Type B pancreatic cell (in vitro differentiated cells): ENCODE data around the gene TMEM87B. TPM values are rescaled to one million over a fixed set of nuclear protein-coding genes. Genes with fewer than 3 reads are reported as not detected.
A peak's percentile ranks its signal among the peaks of the same experiment; 100 is the strongest.

ENCODE experiments used
- DNase-seq: peaks from one replicate; pipeline ENCODE4 v3.0.0; 2021; ENCODE audit warnings: mixed read lengths; ENCODE audit not compliant: unreplicated experiment; ENCODE audit errors: extremely low spot score
- H3K27ac Mint-ChIP-seq: 2 replicates; pipeline ENCODE4 v1.8.0; 2021; ENCODE audit warnings: mild to moderate bottlenecking, mixed read lengths
- H3K27me3 Mint-ChIP-seq: 2 replicates; pipeline ENCODE4 v1.8.0; 2021; ENCODE audit warnings: mixed read lengths
- H3K36me3 Mint-ChIP-seq: 2 replicates; pipeline ENCODE4 v1.8.0; 2021; ENCODE audit warnings: mixed read lengths
- H3K4me1 Mint-ChIP-seq: one replicate; pipeline ENCODE4 v1.8.0; 2021; ENCODE audit warnings: mixed read lengths; ENCODE audit not compliant: unreplicated experiment
- H3K4me3 Mint-ChIP-seq: 2 replicates; pipeline ENCODE4 v1.8.0; 2021; ENCODE audit warnings: mild to moderate bottlenecking, mixed read lengths
- H3K9me3 Mint-ChIP-seq: 2 replicates; pipeline ENCODE4 v1.8.0; 2021; ENCODE audit warnings: mixed read lengths
- CTCF ChIP-seq: fragments of 200-600 bp; sonication (generic); conservative IDR thresholded peaks from 2 replicates; pipeline ENCODE4 v1.5.0; 2021; ENCODE audit warnings: antibody characterized with exemption, mild to moderate bottlenecking
- total RNA-seq: library from RNA; stranded (reverse); gene quantifications from 2 replicates; pipeline ENCODE4 v1.2.1, GENCODE V29; 2021; ENCODE audit warnings: low replicate concordance

TMEM87B gene
- total RNA-seq, 1 donor from 2014 or later: 15.5 TPM

GRCh38 chr2:112157472-112157871 is 102.4 kb downstream of the TMEM87B start:
- DNase-seq: no peak
- H3K9me3 Mint-ChIP-seq: peaks cover 5% of the 10 kb centered on the region
- peaks cover 3% of the 10 kb centered on the region for H3K36me3 Mint-ChIP-seq
- no peak overlapping the region for H3K4me3 Mint-ChIP-seq
- H3K27me3 Mint-ChIP-seq: no peaks in the 10 kb centered on the region
- peaks cover 8% of the 10 kb centered on the region for H3K4me1 Mint-ChIP-seq
- TF ChIP-seq CTCF: no peak
- no peak overlapping the region for H3K27ac Mint-ChIP-seq

GRCh38 chr2:112159454-112159921 is 104.4 kb downstream of the TMEM87B start:
- peaks cover 8% of the 10 kb centered on the region for H3K4me1 Mint-ChIP-seq
- DNase-seq: no peak
- H3K9me3 Mint-ChIP-seq: peaks cover 5% of the 10 kb centered on the region
- H3K36me3 Mint-ChIP-seq: peaks cover 3% of the 10 kb centered on the region
- TF ChIP-seq CTCF: no peak
- H3K4me3 Mint-ChIP-seq: no peak overlapping the region
- no peaks in the 10 kb centered on the region for H3K27me3 Mint-ChIP-seq
- H3K27ac Mint-ChIP-seq: no peak overlapping the region

- peak overlapping the region; percentile 50 for H3K27ac Mint-ChIP-seq
- no peaks in the 10 kb centered on the region for H3K27me3 Mint-ChIP-seq
- no peak for DNase-seq
- H3K4me1 Mint-ChIP-seq: peaks cover 8% of the 10 kb centered on the region
- H3K4me3 Mint-ChIP-seq: no peak overlapping the region
- TF ChIP-seq CTCF: no peak
- peaks cover 5% of the 10 kb centered on the region for H3K9me3 Mint-ChIP-seq
- peaks cover 3% of the 10 kb centered on the region for H3K36me3 Mint-ChIP-seq
Observed at GRCh38 chr2:112160283-112161250, 105.5 kb downstream of the TMEM87B start.

- H3K27ac Mint-ChIP-seq: no peak overlapping the region
- DNase-seq: no peak
- no peak overlapping the region for H3K4me3 Mint-ChIP-seq
- TF ChIP-seq CTCF: no peak
- H3K27me3 Mint-ChIP-seq: no peaks in the 10 kb centered on the region
- H3K4me1 Mint-ChIP-seq: peaks cover under 1% of the 10 kb centered on the region
- H3K9me3 Mint-ChIP-seq: peaks cover 5% of the 10 kb centered on the region
- H3K36me3 Mint-ChIP-seq: peaks cover 3% of the 10 kb centered on the region
Observed at GRCh38 chr2:112161431-112162145, 106.5 kb downstream of the TMEM87B start.

- no peak overlapping the region for H3K4me3 Mint-ChIP-seq
- H3K36me3 Mint-ChIP-seq: peaks cover 3% of the 10 kb centered on the region
- no peak for TF ChIP-seq CTCF
- no peak overlapping the region for H3K27ac Mint-ChIP-seq
- no peaks in the 10 kb centered on the region for H3K4me1 Mint-ChIP-seq
- H3K9me3 Mint-ChIP-seq: peaks cover 5% of the 10 kb centered on the region
- H3K27me3 Mint-ChIP-seq: no peaks in the 10 kb centered on the region
- DNase-seq: no peak
Observed at GRCh38 chr2:112162341-112162740, 107.3 kb downstream of the TMEM87B start.
